Astrocyte (in vitro differentiated cells and primary cell): ENCODE results near the gene OSR1. TPM values are rescaled to one million over a fixed set of nuclear protein-coding genes. Genes with fewer than 3 reads are reported as not detected.

Source experiments
- DNase-seq: peaks from one replicate; pipeline ENCODE4 v3.0.0-alpha.2; 2010; ENCODE audit warnings: low read depth
- FAIRE-seq: peaks from 2 replicates; lab custom pipeline; 2011; peaks lifted over from hg19 to GRCh38; lab: Jason Lieb, UNC
- H2AFZ ChIP-seq: 2 replicates; pipeline ENCODE4 v1.6.0; 2012; ENCODE audit warnings: low read depth, low read length, inconsistent platforms
- H3K27ac ChIP-seq: 2 replicates; pipeline ENCODE4 v1.5.1; 2011; ENCODE audit warnings: low read depth, low read length, inconsistent platforms
- H3K27me3 ChIP-seq: 2 replicates; pipeline ENCODE4 v1.6.0; 2011; ENCODE audit warnings: low read length, inconsistent platforms; ENCODE audit not compliant: insufficient read depth
- H3K36me3 ChIP-seq: 2 replicates; pipeline ENCODE4 v1.5.1; 2011; ENCODE audit warnings: low read length, inconsistent platforms; ENCODE audit not compliant: insufficient read depth
- H3K4me1 ChIP-seq: 2 replicates; pipeline ENCODE4 v1.5.1; 2011; ENCODE audit warnings: low read length, inconsistent platforms; ENCODE audit not compliant: insufficient read depth
- H3K4me2 ChIP-seq: 2 replicates; pipeline ENCODE4 v1.6.0; 2012; ENCODE audit warnings: low read length, inconsistent platforms
- H3K4me3 ChIP-seq: 2 replicates; pipeline ENCODE4 v1.5.1; 2011; ENCODE audit warnings: low read depth, mild to moderate bottlenecking, low read length, inconsistent platforms; ENCODE audit not compliant: insufficient read depth
- H3K79me2 ChIP-seq: 2 replicates; pipeline ENCODE4 v1.6.0; 2012; ENCODE audit warnings: mild to moderate bottlenecking, low read length, inconsistent platforms; ENCODE audit not compliant: insufficient read depth
- H3K9ac ChIP-seq: 2 replicates; pipeline ENCODE4 v1.6.0; 2012; ENCODE audit warnings: mild to moderate bottlenecking, low read length, inconsistent platforms
- H3K9me3 ChIP-seq: 2 replicates; pipeline ENCODE4 v1.5.1; 2012; ENCODE audit warnings: low read depth, mild to moderate bottlenecking, low read length, inconsistent platforms; ENCODE audit not compliant: insufficient read depth
- H4K20me1 ChIP-seq: 2 replicates; pipeline ENCODE4 v1.6.0; 2012; ENCODE audit warnings: low read length, inconsistent platforms; ENCODE audit not compliant: insufficient read depth
- H3K27ac Mint-ChIP-seq: one replicate; pipeline ENCODE4 v1.8.0; 2021; ENCODE audit warnings: mild to moderate bottlenecking, mixed read lengths; ENCODE audit not compliant: unreplicated experiment
- H3K27me3 Mint-ChIP-seq: one replicate; pipeline ENCODE4 v1.8.0; 2021; ENCODE audit warnings: low read depth, mixed read lengths; ENCODE audit not compliant: unreplicated experiment
- H3K36me3 Mint-ChIP-seq: one replicate; pipeline ENCODE4 v1.8.0; 2021; ENCODE audit warnings: low read depth, mixed read lengths; ENCODE audit not compliant: unreplicated experiment
- H3K4me1 Mint-ChIP-seq: one replicate; pipeline ENCODE4 v1.8.0; 2021; ENCODE audit warnings: low read depth, mixed read lengths; ENCODE audit not compliant: unreplicated experiment
- H3K4me3 Mint-ChIP-seq: one replicate; pipeline ENCODE4 v1.8.0; 2021; ENCODE audit warnings: mild to moderate bottlenecking, moderate library complexity, mixed read lengths; ENCODE audit not compliant: unreplicated experiment
- H3K9me3 Mint-ChIP-seq: one replicate; pipeline ENCODE4 v1.8.0; 2021; ENCODE audit warnings: mild to moderate bottlenecking, mixed read lengths; ENCODE audit not compliant: unreplicated experiment
- EZH2 ChIP-seq: IDR thresholded peaks from 2 replicates; pipeline ENCODE4 v1.6.1; 2012; ENCODE audit warnings: mild to moderate bottlenecking, low read length, inconsistent platforms; ENCODE audit not compliant: insufficient read depth
- total RNA-seq: library from RNA; stranded (reverse); gene quantifications from 2 replicates; pipeline ENCODE4 v1.2.1, GENCODE V29; 2021
- TF ChIP-seq, protein P1 (sequence below): IDR thresholded peaks from 2 replicates; pipeline ENCODE4 v1.5.1; 2011; ENCODE audit warnings: low read depth, mild to moderate bottlenecking, inconsistent platforms, low read length, moderate library complexity; ENCODE audit not compliant: insufficient read depth

The OSR1 gene
- total RNA-seq, 1 donor from 2014 or later: 1.0 TPM

DNA sequence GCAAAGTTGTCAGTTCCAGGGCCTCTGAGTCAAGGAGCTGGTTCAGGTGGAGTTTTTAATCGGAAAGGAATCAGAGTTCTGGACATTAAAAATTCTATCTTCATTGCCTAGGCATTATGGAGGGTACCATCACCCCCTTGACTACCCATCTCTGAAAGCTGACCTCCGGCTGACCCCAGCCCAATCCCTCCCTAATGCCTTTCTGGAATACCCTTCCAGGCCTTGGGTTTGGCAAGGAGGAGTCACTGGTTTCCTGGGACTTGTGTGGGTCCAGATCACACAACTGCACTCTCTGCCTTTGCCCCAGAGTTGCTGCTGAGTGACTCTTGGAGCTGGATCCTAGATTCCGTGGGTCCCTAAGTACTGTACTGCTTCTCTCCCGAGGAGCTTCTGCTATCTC, 1.0 kb upstream of the OSR1 start:
- no peak for FAIRE-seq
- H3K4me3 ChIP-seq: no peak overlapping the region
- peaks cover 86% of the 10 kb centered on the region for H3K27me3 Mint-ChIP-seq
- H3K4me1 Mint-ChIP-seq: no peaks in the 10 kb centered on the region
- H2AFZ ChIP-seq: no peak overlapping the region
- peaks cover 19% of the 10 kb centered on the region for H4K20me1 ChIP-seq
- no peak overlapping the region for H3K4me2 ChIP-seq
- H3K79me2 ChIP-seq: peaks cover 33% of the 10 kb centered on the region
- TF ChIP-seq, protein P1, sequence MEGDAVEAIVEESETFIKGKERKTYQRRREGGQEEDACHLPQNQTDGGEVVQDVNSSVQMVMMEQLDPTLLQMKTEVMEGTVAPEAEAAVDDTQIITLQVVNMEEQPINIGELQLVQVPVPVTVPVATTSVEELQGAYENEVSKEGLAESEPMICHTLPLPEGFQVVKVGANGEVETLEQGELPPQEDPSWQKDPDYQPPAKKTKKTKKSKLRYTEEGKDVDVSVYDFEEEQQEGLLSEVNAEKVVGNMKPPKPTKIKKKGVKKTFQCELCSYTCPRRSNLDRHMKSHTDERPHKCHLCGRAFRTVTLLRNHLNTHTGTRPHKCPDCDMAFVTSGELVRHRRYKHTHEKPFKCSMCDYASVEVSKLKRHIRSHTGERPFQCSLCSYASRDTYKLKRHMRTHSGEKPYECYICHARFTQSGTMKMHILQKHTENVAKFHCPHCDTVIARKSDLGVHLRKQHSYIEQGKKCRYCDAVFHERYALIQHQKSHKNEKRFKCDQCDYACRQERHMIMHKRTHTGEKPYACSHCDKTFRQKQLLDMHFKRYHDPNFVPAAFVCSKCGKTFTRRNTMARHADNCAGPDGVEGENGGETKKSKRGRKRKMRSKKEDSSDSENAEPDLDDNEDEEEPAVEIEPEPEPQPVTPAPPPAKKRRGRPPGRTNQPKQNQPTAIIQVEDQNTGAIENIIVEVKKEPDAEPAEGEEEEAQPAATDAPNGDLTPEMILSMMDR: no peak
- no peak for TF ChIP-seq EZH2
- peaks cover 27% of the 10 kb centered on the region for H3K4me1 ChIP-seq
- no peaks in the 10 kb centered on the region for H3K9me3 ChIP-seq
- no peaks in the 10 kb centered on the region for H3K36me3 ChIP-seq
- H3K36me3 Mint-ChIP-seq: no peaks in the 10 kb centered on the region
- H3K9me3 Mint-ChIP-seq: peaks cover 25% of the 10 kb centered on the region
- no peak for DNase-seq
- no peak overlapping the region for H3K27ac Mint-ChIP-seq
- H3K27me3 ChIP-seq: peaks cover 77% of the 10 kb centered on the region
- H3K9ac ChIP-seq: no peak overlapping the region
- no peak overlapping the region for H3K27ac ChIP-seq
- no peak overlapping the region for H3K4me3 Mint-ChIP-seq

DNA sequence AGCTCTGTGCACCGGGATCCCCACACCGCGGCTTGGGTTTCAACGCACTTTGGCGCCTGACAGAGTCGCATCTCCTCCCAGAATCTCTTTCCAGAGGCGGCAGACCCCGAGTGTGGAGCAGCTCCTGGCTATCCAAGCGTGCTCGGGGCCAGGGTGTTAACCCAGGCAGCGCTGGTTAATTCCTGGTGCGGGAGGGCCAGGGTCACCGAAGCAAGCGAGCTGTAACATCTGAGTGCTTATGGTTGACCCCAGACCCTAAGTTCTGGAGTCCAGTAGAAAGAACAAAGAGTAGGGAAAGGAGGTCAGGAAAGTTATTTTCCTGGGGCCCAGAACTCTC, 566 bp upstream of the OSR1 start:
- no peak for TF ChIP-seq EZH2
- TF ChIP-seq, protein P1: no peak
- Mint-ChIP-seq H3K27ac (no peak overlapping the region), H3K4me3 (peak overlapping the region; percentile 74), H3K4me1 (no peaks in the 10 kb centered on the region), H3K27me3 (peaks cover 86% of the 10 kb centered on the region), H3K36me3 (no peaks in the 10 kb centered on the region), H3K9me3 (peaks cover 28% of the 10 kb centered on the region)
- Histone ChIP-seq H4K20me1 (peaks cover 22% of the 10 kb centered on the region), H3K27me3 (peaks cover 77% of the 10 kb centered on the region), H3K4me2 (peak overlapping the region; percentile 91), H3K36me3 (no peaks in the 10 kb centered on the region), H3K9me3 (no peaks in the 10 kb centered on the region), H3K4me1 (peaks cover 27% of the 10 kb centered on the region), H3K4me3 (no peak overlapping the region), H3K9ac (no peak overlapping the region), H3K79me2 (peaks cover 33% of the 10 kb centered on the region), H3K27ac (no peak overlapping the region), H2AFZ (peak overlapping the region; percentile 62)
- no peak for FAIRE-seq
- no peak for DNase-seq

DNA sequence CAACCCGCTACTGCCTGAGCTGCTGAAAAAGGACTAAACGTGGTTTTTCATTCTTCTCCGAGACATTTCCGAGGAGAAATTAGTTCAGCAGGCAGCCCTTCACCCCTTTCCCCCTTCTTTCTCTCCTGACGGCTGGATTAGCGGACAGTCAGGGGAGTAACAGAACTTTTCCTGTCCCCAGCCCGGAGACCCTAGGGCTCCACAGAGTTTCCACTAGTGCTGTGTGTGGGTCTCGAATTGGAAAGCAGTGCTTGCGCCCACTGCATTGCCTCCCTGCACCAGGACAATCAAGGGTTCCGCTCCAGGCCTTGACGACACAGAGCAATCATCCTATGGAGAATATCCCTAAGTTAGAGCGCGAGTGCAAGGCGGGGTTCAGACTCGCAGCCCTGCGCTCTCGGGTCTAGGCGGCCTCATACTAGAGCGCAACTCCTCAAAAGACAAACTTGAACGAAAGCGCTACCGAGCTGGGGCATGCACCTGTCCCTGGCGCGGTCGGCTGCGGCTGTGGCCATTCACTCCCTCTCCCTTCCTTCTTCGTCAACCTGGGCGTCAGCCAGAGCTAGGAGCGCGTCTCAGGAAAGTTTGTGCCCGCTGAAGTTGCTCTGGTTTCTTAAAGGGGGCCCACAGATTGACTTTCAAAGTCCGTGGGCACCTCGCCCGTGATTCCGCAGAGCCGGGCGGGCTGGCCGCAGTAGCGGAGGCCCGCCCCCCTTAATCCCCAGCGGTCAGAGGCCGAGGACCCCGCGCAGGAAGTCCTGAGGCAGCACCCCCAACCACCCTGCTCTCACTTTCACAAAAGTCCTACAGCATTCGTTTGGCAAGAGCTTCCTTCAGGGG, 801 bp downstream of the OSR1 start:
- DNase-seq: no peak
- Mint-ChIP-seq H3K4me3 (peak overlapping the region; percentile 77), H3K9me3 (peaks cover 28% of the 10 kb centered on the region), H3K4me1 (no peaks in the 10 kb centered on the region), H3K27ac (peak overlapping the region; percentile 34), H3K36me3 (no peaks in the 10 kb centered on the region), H3K27me3 (peaks cover 85% of the 10 kb centered on the region)
- Histone ChIP-seq H3K27me3 (peaks cover 81% of the 10 kb centered on the region), H3K79me2 (peaks cover 33% of the 10 kb centered on the region), H3K36me3 (no peaks in the 10 kb centered on the region), H2AFZ (peak overlapping the region; percentile 59), H3K4me2 (peak overlapping the region; percentile 91), H3K4me1 (peaks cover 23% of the 10 kb centered on the region), H4K20me1 (peaks cover 22% of the 10 kb centered on the region), H3K9me3 (no peaks in the 10 kb centered on the region), H3K4me3 (peak overlapping the region; percentile 66), H3K9ac (peak overlapping the region; percentile 72), H3K27ac (no peak overlapping the region)
- no peak for FAIRE-seq
- TF ChIP-seq, protein P1: no peak
- TF ChIP-seq EZH2: peak; percentile 54
